Measurements from ENCODE around the gene DNAJC22.

The DNAJC22 gene

DNA sequence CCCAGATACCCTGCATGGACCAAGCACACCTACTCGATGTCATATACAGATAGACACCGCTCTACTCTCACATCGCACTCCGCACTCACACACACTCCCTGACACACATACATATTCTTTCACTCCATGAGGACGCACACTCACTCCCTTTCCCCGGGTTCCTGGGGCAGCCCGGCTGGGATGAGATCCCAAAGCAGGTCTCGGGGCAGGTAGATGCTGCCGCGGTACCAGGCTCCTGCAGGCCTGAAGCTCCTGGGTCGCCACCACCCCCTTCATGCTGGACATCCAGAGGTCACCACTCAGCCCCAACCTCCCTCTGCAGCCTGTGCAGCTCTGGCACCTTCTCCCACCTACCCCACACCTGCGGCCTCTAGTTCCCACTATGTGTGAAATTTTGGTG, 12.0 kb upstream of the DNAJC22 start:
- Histone ChIP-seq H3K9me2 (ENCODE audit: low read depth, low read length) (no peaks in the 10 kb centered on the region), H3K36me3 (ENCODE audit: insufficient read depth, low read length) (peaks cover 25% of the 10 kb centered on the region), H2AFZ (ENCODE audit: low read length) (no peak overlapping the region), H3K27ac (ENCODE audit: low read depth, low read length, poor library complexity, severe bottlenecking) (no peak overlapping the region), H4K20me1 (ENCODE audit: insufficient read depth, low read length) (no peaks in the 10 kb centered on the region), H3K9me3 (ENCODE audit: low read length) (no peaks in the 10 kb centered on the region), H3K4me2 (ENCODE audit: low read length) (no peak overlapping the region), H3K4me3 (ENCODE audit: low read depth, low read length, poor library complexity, severe bottlenecking) (no peak overlapping the region), H3K9ac (ENCODE audit: low read length) (no peak overlapping the region), H3K4me1 (ENCODE audit: insufficient read depth, low read length, severe bottlenecking) (peaks cover 4% of the 10 kb centered on the region), H3K79me2 (ENCODE audit: insufficient read depth, low read length) (no peaks in the 10 kb centered on the region), H3F3A (ENCODE audit: insufficient read depth, low read length) (no peaks in the 10 kb centered on the region), H3K27me3 (ENCODE audit: insufficient read depth, low read length) (no peaks in the 10 kb centered on the region)
- no peak for TF ChIP-seq EZH2 (IDR thresholded peaks at IDR 0.05; ENCODE audit: borderline replicate concordance, low read length)
- TF ChIP-seq, protein P1, sequence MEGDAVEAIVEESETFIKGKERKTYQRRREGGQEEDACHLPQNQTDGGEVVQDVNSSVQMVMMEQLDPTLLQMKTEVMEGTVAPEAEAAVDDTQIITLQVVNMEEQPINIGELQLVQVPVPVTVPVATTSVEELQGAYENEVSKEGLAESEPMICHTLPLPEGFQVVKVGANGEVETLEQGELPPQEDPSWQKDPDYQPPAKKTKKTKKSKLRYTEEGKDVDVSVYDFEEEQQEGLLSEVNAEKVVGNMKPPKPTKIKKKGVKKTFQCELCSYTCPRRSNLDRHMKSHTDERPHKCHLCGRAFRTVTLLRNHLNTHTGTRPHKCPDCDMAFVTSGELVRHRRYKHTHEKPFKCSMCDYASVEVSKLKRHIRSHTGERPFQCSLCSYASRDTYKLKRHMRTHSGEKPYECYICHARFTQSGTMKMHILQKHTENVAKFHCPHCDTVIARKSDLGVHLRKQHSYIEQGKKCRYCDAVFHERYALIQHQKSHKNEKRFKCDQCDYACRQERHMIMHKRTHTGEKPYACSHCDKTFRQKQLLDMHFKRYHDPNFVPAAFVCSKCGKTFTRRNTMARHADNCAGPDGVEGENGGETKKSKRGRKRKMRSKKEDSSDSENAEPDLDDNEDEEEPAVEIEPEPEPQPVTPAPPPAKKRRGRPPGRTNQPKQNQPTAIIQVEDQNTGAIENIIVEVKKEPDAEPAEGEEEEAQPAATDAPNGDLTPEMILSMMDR (IDR thresholded peaks at IDR 0.05; ENCODE audit: low read length), result no peak

DNA sequence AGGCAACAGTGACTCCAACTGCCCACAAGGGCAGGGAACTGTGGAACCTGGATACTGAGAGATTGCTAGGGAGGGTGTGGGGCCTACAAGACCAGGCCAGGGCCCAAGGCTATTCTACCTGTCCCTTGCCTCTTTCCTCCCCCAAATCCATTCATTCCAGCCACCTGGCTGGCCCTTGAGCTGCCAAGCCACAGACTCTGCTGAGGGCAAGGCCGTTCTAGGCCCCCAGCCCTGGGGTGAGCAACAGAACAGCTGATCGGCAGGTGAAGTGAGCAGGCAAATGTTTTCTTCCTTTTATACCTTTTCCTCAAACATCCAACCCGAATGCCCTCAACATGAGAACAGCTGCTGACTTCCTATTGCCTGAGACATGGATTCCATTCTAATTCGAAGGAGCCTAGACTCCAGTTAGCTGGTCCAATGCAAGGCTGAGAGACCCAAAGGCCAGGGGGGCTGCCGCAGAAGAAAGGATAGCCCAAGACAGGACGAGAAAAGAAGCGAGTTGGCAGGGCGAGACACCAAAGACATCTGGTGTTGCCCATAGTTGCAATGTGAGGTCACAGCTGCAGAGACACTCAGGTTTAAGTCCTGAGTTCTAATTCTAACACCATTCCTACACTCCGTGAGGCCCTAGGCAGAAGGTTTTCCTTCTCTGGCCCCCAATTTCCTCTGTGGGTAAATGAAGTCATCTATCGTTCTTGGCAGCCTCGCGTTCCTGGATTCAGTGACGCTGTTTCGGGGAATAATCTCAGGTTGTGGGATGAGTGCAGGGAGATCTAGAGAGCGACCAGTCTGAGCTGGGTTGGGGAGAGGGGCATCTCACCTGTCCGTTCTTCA, 11.4 kb upstream of the DNAJC22 start:
- Histone ChIP-seq H3K9me3 (ENCODE audit: low read length) (no peaks in the 10 kb centered on the region), H3K27me3 (ENCODE audit: insufficient read depth, low read length) (no peaks in the 10 kb centered on the region), H3K9ac (ENCODE audit: low read length) (no peak overlapping the region), H3K79me2 (ENCODE audit: insufficient read depth, low read length) (no peaks in the 10 kb centered on the region), H3K4me3 (ENCODE audit: low read depth, low read length, poor library complexity, severe bottlenecking) (no peak overlapping the region), H3K27ac (ENCODE audit: low read depth, low read length, poor library complexity, severe bottlenecking) (no peak overlapping the region), H3K9me2 (ENCODE audit: low read depth, low read length) (no peaks in the 10 kb centered on the region), H3K4me2 (ENCODE audit: low read length) (no peak overlapping the region), H3F3A (ENCODE audit: insufficient read depth, low read length) (no peaks in the 10 kb centered on the region), H2AFZ (ENCODE audit: low read length) (no peak overlapping the region), H3K36me3 (ENCODE audit: insufficient read depth, low read length) (peaks cover 18% of the 10 kb centered on the region), H3K4me1 (ENCODE audit: insufficient read depth, low read length, severe bottlenecking) (peaks cover 4% of the 10 kb centered on the region), H4K20me1 (ENCODE audit: insufficient read depth, low read length) (no peaks in the 10 kb centered on the region)
- TF ChIP-seq, protein P1 (IDR thresholded peaks at IDR 0.05; ENCODE audit: low read length), result no peak
- TF ChIP-seq EZH2 (IDR thresholded peaks at IDR 0.05; ENCODE audit: borderline replicate concordance, low read length), result no peak

DNA sequence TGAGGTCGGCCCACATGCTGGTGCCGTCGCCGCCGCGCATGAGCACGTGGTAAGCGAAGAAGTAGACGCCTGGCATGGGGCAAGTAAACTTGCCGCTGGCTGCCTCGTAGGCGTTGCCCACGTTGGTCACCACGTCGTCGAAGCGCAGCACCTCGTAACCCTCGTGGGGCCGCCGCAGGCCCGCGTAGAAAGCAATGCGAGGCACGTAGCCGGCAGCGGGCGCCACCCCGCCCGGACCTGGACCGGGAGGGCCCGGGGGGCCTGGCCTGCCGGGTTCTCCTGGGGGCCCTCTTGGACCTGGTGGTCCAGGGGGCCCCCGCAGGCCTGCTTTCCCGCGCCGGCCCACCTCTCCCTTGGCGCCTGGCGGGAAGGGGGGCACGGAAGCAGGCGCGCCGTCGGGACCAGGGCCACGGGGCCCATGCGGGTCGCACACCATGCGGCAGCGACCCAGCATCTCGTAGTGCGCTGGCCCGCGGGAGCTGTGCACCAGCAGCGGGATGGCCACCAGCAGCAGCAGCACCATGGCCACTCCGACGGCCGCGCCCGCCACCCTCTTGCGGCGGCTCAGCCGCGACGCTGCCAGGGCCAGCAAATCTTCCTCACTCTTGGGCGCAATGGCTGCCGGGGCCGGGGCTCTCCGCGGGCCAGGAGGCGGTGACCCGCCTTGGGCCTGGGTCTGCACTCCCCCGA, 10.6 kb upstream of the DNAJC22 start:
- Histone ChIP-seq H3K9me2 (ENCODE audit: low read depth, low read length) (no peaks in the 10 kb centered on the region), H3F3A (ENCODE audit: insufficient read depth, low read length) (no peaks in the 10 kb centered on the region), H4K20me1 (ENCODE audit: insufficient read depth, low read length) (no peaks in the 10 kb centered on the region), H3K4me3 (ENCODE audit: low read depth, low read length, poor library complexity, severe bottlenecking) (no peak overlapping the region), H2AFZ (ENCODE audit: low read length) (no peak overlapping the region), H3K9ac (ENCODE audit: low read length) (no peak overlapping the region), H3K4me1 (ENCODE audit: insufficient read depth, low read length, severe bottlenecking) (peaks cover 4% of the 10 kb centered on the region), H3K9me3 (ENCODE audit: low read length) (no peaks in the 10 kb centered on the region), H3K27me3 (ENCODE audit: insufficient read depth, low read length) (no peaks in the 10 kb centered on the region), H3K4me2 (ENCODE audit: low read length) (no peak overlapping the region), H3K79me2 (ENCODE audit: insufficient read depth, low read length) (no peaks in the 10 kb centered on the region), H3K36me3 (ENCODE audit: insufficient read depth, low read length) (peaks cover 11% of the 10 kb centered on the region), H3K27ac (ENCODE audit: low read depth, low read length, poor library complexity, severe bottlenecking) (no peak overlapping the region)
- TF ChIP-seq, protein P1 (IDR thresholded peaks at IDR 0.05; ENCODE audit: low read length), result no peak
- TF ChIP-seq EZH2 (IDR thresholded peaks at IDR 0.05; ENCODE audit: borderline replicate concordance, low read length), result no peak

Measured in OCI-LY1 (cell line).